IPS-NIHi11 (cell line): ENCODE results near the gene SETBP1.
A peak's percentile ranks its signal among the peaks of the same experiment; 100 is the strongest.

Experiments used
- DNase-seq: peaks from one replicate; pipeline ENCODE4 v3.0.0; 2012; ENCODE audit warnings: mixed read lengths, low spot score

SETBP1 gene

GRCh38 chr18:44904768-44905167, 224.1 kb downstream of the SETBP1 start:
- DNase-seq, result no peak

GRCh38 chr18:44909191-44909719, 228.6 kb downstream of the SETBP1 start:
- DNase-seq, result no peak

- no peak for DNase-seq
Observed at GRCh38 chr18:44911260-44911659, 230.6 kb downstream of the SETBP1 start.

GRCh38 chr18:44911773-44912172, 231.1 kb downstream of the SETBP1 start:
- DNase-seq, result no peak

- no peak for DNase-seq
Observed at GRCh38 chr18:44912740-44913478, 232.2 kb downstream of the SETBP1 start.

- DNase-seq, result no peak
Observed at GRCh38 chr18:44914028-44914427, 233.3 kb downstream of the SETBP1 start.

- DNase-seq, result no peak
Observed at GRCh38 chr18:44915213-44915612, 234.5 kb downstream of the SETBP1 start.

GRCh38 chr18:44915661-44916060, 235.0 kb downstream of the SETBP1 start:
- DNase-seq, result no peak

- no peak for DNase-seq
Observed at GRCh38 chr18:44916429-44917207, 235.9 kb downstream of the SETBP1 start.

GRCh38 chr18:44917216-44918141, 236.8 kb downstream of the SETBP1 start:
- DNase-seq, result no peak

GRCh38 chr18:44918142-44918476, 237.4 kb downstream of the SETBP1 start:
- DNase-seq, result no peak

GRCh38 chr18:44920441-44920840, 239.8 kb downstream of the SETBP1 start:
- no peak for DNase-seq

GRCh38 chr18:44921974-44922373, 241.3 kb downstream of the SETBP1 start:
- no peak for DNase-seq

GRCh38 chr18:44922968-44923367, 242.3 kb downstream of the SETBP1 start:
- no peak for DNase-seq

- DNase-seq, result no peak
Observed at GRCh38 chr18:44924785-44925499, 244.3 kb downstream of the SETBP1 start.

- DNase-seq, result no peak
Observed at GRCh38 chr18:44927127-44927849, 246.6 kb downstream of the SETBP1 start.

- no peak for DNase-seq
Observed at GRCh38 chr18:44934901-44935300, 254.2 kb downstream of the SETBP1 start.

- DNase-seq, result no peak
Observed at GRCh38 chr18:44935455-44935854, 254.8 kb downstream of the SETBP1 start.

- no peak for DNase-seq
Observed at GRCh38 chr18:44936485-44936884, 255.8 kb downstream of the SETBP1 start.

- DNase-seq, result peak; percentile 20
Observed at GRCh38 chr18:44937960-44938719, 257.5 kb downstream of the SETBP1 start.
